ENCODE results near the gene ATAD3A. TPM values are rescaled to one million over a fixed set of nuclear protein-coding genes. Genes with fewer than 3 reads are reported as not detected.

Gene ATAD3A
- total and polyA plus RNA-seq, 9 of the 15 experiments (the other 6 are each of a cell fraction or from before 2014, with no cell fraction given): 0.10 to 173 (median 36.7) TPM

DNA sequence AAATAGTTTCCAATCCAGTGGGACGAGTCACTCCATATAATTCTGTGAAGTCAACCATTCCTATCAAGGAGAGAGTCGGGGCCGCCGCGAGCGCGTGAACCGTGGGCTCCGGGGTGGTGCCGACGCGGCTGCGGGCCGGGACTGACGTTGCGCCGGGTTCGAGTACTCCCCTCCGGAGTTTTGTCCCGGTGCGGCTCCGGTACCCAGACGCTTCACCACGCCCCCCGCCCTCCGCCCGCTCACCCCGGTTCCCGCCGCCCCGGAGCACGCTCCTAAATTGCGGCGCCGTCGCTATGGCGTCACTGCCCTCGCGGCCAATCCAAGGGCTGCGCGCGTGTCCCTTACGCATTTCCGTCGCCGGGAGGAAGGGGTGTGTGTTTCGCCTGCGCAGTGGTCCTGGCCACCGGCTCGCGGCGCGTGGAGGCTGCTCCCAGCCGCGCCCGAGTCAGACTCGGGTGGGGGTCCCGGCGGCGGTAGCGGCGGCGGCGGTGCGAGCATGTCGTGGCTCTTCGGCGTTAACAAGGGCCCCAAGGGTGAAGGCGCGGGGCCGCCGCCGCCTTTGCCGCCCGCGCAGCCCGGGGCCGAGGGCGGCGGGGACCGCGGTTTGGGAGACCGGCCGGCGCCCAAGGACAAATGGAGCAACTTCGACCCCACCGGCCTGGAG is 40.4 kb upstream of the ATAD3A start, which contains the start of gene ATAD3B (continued):
- TF ChIP-seq, protein P1, sequence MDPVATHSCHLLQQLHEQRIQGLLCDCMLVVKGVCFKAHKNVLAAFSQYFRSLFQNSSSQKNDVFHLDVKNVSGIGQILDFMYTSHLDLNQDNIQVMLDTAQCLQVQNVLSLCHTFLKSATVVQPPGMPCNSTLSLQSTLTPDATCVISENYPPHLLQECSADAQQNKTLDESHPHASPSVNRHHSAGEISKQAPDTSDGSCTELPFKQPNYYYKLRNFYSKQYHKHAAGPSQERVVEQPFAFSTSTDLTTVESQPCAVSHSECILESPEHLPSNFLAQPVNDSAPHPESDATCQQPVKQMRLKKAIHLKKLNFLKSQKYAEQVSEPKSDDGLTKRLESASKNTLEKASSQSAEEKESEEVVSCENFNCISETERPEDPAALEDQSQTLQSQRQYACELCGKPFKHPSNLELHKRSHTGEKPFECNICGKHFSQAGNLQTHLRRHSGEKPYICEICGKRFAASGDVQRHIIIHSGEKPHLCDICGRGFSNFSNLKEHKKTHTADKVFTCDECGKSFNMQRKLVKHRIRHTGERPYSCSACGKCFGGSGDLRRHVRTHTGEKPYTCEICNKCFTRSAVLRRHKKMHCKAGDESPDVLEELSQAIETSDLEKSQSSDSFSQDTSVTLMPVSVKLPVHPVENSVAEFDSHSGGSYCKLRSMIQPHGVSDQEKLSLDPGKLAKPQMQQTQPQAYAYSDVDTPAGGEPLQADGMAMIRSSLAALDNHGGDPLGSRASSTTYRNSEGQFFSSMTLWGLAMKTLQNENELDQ (CRISPR knock-in tag; IDR thresholded peaks at IDR 0.05; ENCODE audit: borderline replicate concordance): no peak
- TF ChIP-seq, protein P2, sequence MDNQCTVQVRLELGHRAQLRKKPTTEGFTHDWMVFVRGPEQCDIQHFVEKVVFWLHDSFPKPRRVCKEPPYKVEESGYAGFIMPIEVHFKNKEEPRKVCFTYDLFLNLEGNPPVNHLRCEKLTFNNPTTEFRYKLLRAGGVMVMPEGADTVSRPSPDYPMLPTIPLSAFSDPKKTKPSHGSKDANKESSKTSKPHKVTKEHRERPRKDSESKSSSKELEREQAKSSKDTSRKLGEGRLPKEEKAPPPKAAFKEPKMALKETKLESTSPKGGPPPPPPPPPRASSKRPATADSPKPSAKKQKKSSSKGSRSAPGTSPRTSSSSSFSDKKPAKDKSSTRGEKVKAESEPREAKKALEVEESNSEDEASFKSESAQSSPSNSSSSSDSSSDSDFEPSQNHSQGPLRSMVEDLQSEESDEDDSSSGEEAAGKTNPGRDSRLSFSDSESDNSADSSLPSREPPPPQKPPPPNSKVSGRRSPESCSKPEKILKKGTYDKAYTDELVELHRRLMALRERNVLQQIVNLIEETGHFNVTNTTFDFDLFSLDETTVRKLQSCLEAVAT (IDR thresholded peaks at IDR 0.05): peak in 1 of 2 experiments; percentile 91; a peak in 1 of 4 replicates
- TF ChIP-seq JUNB (CRISPR knock-in tag; conservative IDR thresholded peaks at IDR 0.05): no peak
- peak; percentile 80; the same call in 1 of the 2 replicates for TF ChIP-seq DIDO1 (tag; IDR thresholded peaks at IDR 0.05; ENCODE audit: low read depth)
- TF ChIP-seq PTRF (tag; IDR thresholded peaks at IDR 0.05): no peak
- TF ChIP-seq KDM5B (IDR thresholded peaks at IDR 0.05; ENCODE audit: insufficient replicate concordance, low read depth, low read length): peak; percentile 30
- TF ChIP-seq ZNF324 (CRISPR knock-in tag; IDR thresholded peaks at IDR 0.05): no peak
- no peak; the same call in 1 of the 2 replicates for TF ChIP-seq FOXP1 (CRISPR knock-in tag; IDR thresholded peaks at IDR 0.05)
- TF ChIP-seq PML (IDR thresholded peaks at IDR 0.05; ENCODE audit: low read length): no peak; the same call in 1 of the 2 replicates
- peak; percentile 28; the same call in 1 of the 2 replicates for TF ChIP-seq NCOA1 (IDR thresholded peaks at IDR 0.05; ENCODE audit: low read depth)
- TF ChIP-seq EP400 (IDR thresholded peaks at IDR 0.05): peak; percentile 99
- TF ChIP-seq ZNF589 (CRISPR knock-in tag; IDR thresholded peaks at IDR 0.05; ENCODE audit: low read depth): no peak
- no peak for TF ChIP-seq PPARD (CRISPR knock-in tag; IDR thresholded peaks at IDR 0.05)
- TF ChIP-seq, protein P3, sequence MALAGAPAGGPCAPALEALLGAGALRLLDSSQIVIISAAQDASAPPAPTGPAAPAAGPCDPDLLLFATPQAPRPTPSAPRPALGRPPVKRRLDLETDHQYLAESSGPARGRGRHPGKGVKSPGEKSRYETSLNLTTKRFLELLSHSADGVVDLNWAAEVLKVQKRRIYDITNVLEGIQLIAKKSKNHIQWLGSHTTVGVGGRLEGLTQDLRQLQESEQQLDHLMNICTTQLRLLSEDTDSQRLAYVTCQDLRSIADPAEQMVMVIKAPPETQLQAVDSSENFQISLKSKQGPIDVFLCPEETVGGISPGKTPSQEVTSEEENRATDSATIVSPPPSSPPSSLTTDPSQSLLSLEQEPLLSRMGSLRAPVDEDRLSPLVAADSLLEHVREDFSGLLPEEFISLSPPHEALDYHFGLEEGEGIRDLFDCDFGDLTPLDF (CRISPR knock-in tag; IDR thresholded peaks at IDR 0.05): peak; percentile 74
- peak; percentile 76 for TF ChIP-seq SMAD4 (CRISPR knock-in tag; conservative IDR thresholded peaks at IDR 0.05)
- TF ChIP-seq JUN (IDR thresholded peaks at IDR 0.05; ENCODE audit: borderline replicate concordance, low read depth, low read length): peak; percentile 64; the same call in 1 of the 2 replicates
- no peak for TF ChIP-seq JUN (CRISPR knock-in tag; IDR thresholded peaks at IDR 0.05; ENCODE audit: borderline replicate concordance)
- TF ChIP-seq MTA2 (IDR thresholded peaks at IDR 0.05; ENCODE audit: low read depth): no peak
- TF ChIP-seq ZNF253 (CRISPR knock-in tag; conservative IDR thresholded peaks at IDR 0.05): no peak
- peak; percentile 92 for TF ChIP-seq RBBP5 (IDR thresholded peaks at IDR 0.05; ENCODE audit: borderline replicate concordance, insufficient read depth, low read length, poor library complexity, severe bottlenecking)
- peak; percentile 92 for TF ChIP-seq E2F3 (CRISPR knock-in tag; IDR thresholded peaks at IDR 0.05)
- no peak for TF ChIP-seq ZNF224 (CRISPR knock-in tag; IDR thresholded peaks at IDR 0.05)
- no peak for TF ChIP-seq DNMT1 (IDR thresholded peaks at IDR 0.05)
- peak; percentile 99 for TF ChIP-seq MTA1 (IDR thresholded peaks at IDR 0.05; ENCODE audit: borderline replicate concordance)

Measured in K562 (cell line).